Panc1 (cell line): ENCODE measurements around the gene NMRAL1. TPM values are rescaled to one million over a fixed set of nuclear protein-coding genes. Genes with fewer than 3 reads are reported as not detected.
A peak's percentile ranks its signal among the peaks of the same experiment; 100 is the strongest.

Experiments
- ATAC-seq: fragments of 200-7000 bp; cut with Tn5 transposase; 2 replicates; pipeline ENCODE4 v1.9.1; 2020; ENCODE audit warnings: mild to moderate bottlenecking, moderate library complexity
- BruUV-seq: library from RNA; stranded (reverse); fragments of 400-500 nt; replicated peaks from 2 replicates; lab custom pipeline; 2021; lab: Mats Ljungman, UMichigan
- CTCF ChIA-PET: fragments of 300-600 bp; sonication (Branson Sonifier 250); formaldehyde crosslinking; loops from one replicate; lab custom pipeline; 2022; ENCODE audit warnings: antibody characterized with exemption; lab: Charles Lee
- POLR2A ChIA-PET: fragments of 300-600 bp; sonication (Branson Sonifier 250); formaldehyde crosslinking; loops from one replicate; lab custom pipeline; 2022; ENCODE audit warnings: antibody characterized with exemption; lab: Charles Lee
- DNase-seq: peaks from one replicate; pipeline ENCODE4 v3.0.0-alpha.2; 2010; ENCODE audit warnings: low read depth, low spot score
- H3K27ac ChIP-seq: 2 replicates; pipeline ENCODE4 v1.5.1; 2011; ENCODE audit warnings: mild to moderate bottlenecking, low read length, inconsistent platforms
- H3K27me3 ChIP-seq: fragments of 200-500 bp; sonication (Bioruptor generic); 2 replicates; pipeline ENCODE4 v1.6.0; 2014; ENCODE audit warnings: low read length, inconsistent platforms; ENCODE audit not compliant: control insufficient read depth, insufficient read depth
- H3K36me3 ChIP-seq: fragments of 200-500 bp; sonication (Bioruptor generic); 2 replicates; pipeline ENCODE4 v1.5.1; 2014; ENCODE audit warnings: inconsistent platforms, mild to moderate bottlenecking, low read length, moderate library complexity; ENCODE audit not compliant: control insufficient read depth, insufficient read depth
- H3K4me1 ChIP-seq: 2 replicates; pipeline ENCODE4 v1.5.1; 2011; ENCODE audit warnings: inconsistent platforms, mild to moderate bottlenecking, low read length, moderate library complexity; ENCODE audit not compliant: control insufficient read depth, insufficient read depth
- H3K4me3 ChIP-seq, 2 experiments: 2 replicates each; pipeline ENCODE4 v1.5.1; 2011 to 2012; ENCODE audit warnings: low read depth in 2 of 2, low read length in 2 of 2, mild to moderate bottlenecking in 2 of 2, inconsistent platforms in 1 of 2, moderate library complexity in 1 of 2
- H3K9me3 ChIP-seq: fragments of 200-500 bp; sonication (Bioruptor generic); 2 replicates; pipeline ENCODE4 v1.5.1; 2014; ENCODE audit warnings: low read depth, mild to moderate bottlenecking, inconsistent platforms, low read length, moderate library complexity; ENCODE audit not compliant: control insufficient read depth, insufficient read depth
- POLR2AphosphoS5 ChIP-seq: IDR thresholded peaks from 2 replicates; pipeline ENCODE4 v1.6.1; 2012; ENCODE audit warnings: mild to moderate bottlenecking, low read depth, low read length, moderate library complexity
- SIN3A ChIP-seq: IDR thresholded peaks from 2 replicates; pipeline ENCODE4 v1.6.1; 2012; ENCODE audit warnings: low read depth, mild to moderate bottlenecking, low read length, moderate library complexity, borderline replicate concordance; ENCODE audit not compliant: insufficient read depth
- TCF7L2 ChIP-seq: IDR thresholded peaks from 2 replicates; pipeline ENCODE4 v1.6.1; 2011; ENCODE audit warnings: mild to moderate bottlenecking, low read depth, low read length, inconsistent platforms
- in situ Hi-C: cut with HindIII; loops from 2 replicates; pipeline ENCODE4 v1.10.0; 2016; ENCODE audit warnings: low sequenced_read_pairs, low pct_unique_long_range_greater_than_20kb
- intact Hi-C: fragments of 100-400 bp; cut with micrococcal nuclease; formaldehyde crosslinking; loops from one replicate; pipeline ENCODE4 v1.10.0; 2022; ENCODE audit not compliant: unreplicated experiment
- total RNA-seq: library from RNA; stranded (reverse); gene quantifications from one replicate; pipeline ENCODE4 v1.2.1, GENCODE V29; 2021; ENCODE audit not compliant: unreplicated experiment
- TF ChIP-seq, protein P1 (sequence below): fragments of 450-650 bp; IDR thresholded peaks from 2 replicates; pipeline ENCODE4 v1.5.1; 2017; ENCODE audit warnings: mild to moderate bottlenecking
- TF ChIP-seq, protein P2 (sequence below), 2 experiments: IDR thresholded peaks; 2 replicates each; pipeline ENCODE4 v1.6.1; 2011 to 2012; ENCODE audit warnings: low read depth in 2 of 2, control low read depth in 1 of 2, low read length in 1 of 2, mild to moderate bottlenecking in 1 of 2, moderate library complexity in 1 of 2; ENCODE audit not compliant: insufficient read depth in 1 of 2

NMRAL1 gene
- total RNA-seq, 1 experiment from 2014 or later, result 109 TPM

DNA sequence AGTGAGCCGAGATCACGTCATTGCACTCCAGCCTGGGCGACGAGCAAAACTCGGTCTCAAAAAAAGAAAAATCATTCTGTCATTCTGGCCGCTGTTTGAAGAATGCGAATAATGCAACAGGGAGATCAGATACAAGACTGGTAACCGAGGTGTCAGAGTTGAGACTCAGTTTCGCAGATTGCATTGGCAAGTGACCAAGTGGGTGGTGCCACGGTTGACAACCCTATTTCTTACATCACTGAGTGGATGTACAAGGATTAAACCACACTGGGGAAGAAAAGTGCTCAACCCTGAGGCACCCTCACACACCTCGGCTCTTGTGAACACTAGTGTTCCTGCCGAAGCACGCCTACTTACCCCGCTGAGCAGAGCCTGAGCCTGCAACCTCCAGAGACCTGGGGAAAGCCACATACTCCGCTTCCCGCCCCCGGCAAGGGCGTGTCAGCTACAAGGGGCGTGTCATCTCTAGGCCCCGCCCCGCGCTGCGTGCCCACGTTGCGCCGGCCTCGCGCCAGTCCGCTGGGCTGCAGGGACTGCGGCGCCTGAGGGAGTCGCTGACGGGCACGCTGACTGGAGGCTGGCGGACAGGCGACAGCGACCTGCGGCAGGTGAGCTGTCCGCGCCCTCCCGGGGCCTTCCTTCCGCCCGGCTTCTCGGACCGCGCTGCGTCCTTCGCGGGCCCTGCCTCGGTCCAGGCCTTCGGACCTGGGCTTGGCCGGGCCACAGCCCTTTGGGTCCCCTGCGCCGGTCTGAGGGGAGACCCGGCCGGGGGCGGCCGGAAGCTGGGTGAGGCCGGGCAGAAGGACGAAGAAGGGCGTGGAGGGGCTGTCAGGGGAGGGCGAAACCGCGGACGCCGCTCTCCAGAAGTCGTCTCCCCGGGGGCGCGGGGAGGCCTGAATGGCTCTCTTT lies 1.7 kb upstream of the NMRAL1 start, which contains the start of gene HMOX2:
Gene HMOX2, plus strand, starts transcription at position 519 of the 909 bp plus-strand sequence. CDS start 29,127 bp downstream, outside the sequence.
- BruUV-seq, result no TSS peak
- peak; percentile 85 for DNase-seq
- no peaks in the 10 kb centered on the region for H3K27me3 ChIP-seq
- in situ Hi-C loops (no loop called here), intact Hi-C loops (no loop called here)
- peak within 1 kb of the TSS; percentile 94 for H3K27ac ChIP-seq
- TF ChIP-seq, protein P1, sequence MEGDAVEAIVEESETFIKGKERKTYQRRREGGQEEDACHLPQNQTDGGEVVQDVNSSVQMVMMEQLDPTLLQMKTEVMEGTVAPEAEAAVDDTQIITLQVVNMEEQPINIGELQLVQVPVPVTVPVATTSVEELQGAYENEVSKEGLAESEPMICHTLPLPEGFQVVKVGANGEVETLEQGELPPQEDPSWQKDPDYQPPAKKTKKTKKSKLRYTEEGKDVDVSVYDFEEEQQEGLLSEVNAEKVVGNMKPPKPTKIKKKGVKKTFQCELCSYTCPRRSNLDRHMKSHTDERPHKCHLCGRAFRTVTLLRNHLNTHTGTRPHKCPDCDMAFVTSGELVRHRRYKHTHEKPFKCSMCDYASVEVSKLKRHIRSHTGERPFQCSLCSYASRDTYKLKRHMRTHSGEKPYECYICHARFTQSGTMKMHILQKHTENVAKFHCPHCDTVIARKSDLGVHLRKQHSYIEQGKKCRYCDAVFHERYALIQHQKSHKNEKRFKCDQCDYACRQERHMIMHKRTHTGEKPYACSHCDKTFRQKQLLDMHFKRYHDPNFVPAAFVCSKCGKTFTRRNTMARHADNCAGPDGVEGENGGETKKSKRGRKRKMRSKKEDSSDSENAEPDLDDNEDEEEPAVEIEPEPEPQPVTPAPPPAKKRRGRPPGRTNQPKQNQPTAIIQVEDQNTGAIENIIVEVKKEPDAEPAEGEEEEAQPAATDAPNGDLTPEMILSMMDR, result no peak; the same call in 1 of the 2 replicates
- TF ChIP-seq TCF7L2 (no peak; the same call in 1 of the 2 replicates), SIN3A (peak; percentile 88; the same call in 1 of the 2 replicates), POLR2AphosphoS5 (peak; percentile 83)
- TF ChIP-seq, protein P2, sequence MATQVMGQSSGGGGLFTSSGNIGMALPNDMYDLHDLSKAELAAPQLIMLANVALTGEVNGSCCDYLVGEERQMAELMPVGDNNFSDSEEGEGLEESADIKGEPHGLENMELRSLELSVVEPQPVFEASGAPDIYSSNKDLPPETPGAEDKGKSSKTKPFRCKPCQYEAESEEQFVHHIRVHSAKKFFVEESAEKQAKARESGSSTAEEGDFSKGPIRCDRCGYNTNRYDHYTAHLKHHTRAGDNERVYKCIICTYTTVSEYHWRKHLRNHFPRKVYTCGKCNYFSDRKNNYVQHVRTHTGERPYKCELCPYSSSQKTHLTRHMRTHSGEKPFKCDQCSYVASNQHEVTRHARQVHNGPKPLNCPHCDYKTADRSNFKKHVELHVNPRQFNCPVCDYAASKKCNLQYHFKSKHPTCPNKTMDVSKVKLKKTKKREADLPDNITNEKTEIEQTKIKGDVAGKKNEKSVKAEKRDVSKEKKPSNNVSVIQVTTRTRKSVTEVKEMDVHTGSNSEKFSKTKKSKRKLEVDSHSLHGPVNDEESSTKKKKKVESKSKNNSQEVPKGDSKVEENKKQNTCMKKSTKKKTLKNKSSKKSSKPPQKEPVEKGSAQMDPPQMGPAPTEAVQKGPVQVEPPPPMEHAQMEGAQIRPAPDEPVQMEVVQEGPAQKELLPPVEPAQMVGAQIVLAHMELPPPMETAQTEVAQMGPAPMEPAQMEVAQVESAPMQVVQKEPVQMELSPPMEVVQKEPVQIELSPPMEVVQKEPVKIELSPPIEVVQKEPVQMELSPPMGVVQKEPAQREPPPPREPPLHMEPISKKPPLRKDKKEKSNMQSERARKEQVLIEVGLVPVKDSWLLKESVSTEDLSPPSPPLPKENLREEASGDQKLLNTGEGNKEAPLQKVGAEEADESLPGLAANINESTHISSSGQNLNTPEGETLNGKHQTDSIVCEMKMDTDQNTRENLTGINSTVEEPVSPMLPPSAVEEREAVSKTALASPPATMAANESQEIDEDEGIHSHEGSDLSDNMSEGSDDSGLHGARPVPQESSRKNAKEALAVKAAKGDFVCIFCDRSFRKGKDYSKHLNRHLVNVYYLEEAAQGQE (IDR thresholded peaks at IDR 0.05; ENCODE audit: insufficient read depth in 1 of 2, low read depth in 2 of 2, low read length in 1 of 2), result peak in 1 of 2 experiments; percentile 41; a peak in 1 of 4 replicates
- no peaks in the 10 kb centered on the region; the same call in 1 of the 2 replicates for H3K36me3 ChIP-seq
- peak; percentile 92 for ATAC-seq
- no peaks in the 10 kb centered on the region for H3K9me3 ChIP-seq
- H3K4me1 ChIP-seq, result peaks cover 18% of the 10 kb centered on the region
- CTCF ChIA-PET, result no interaction called here
- POLR2A ChIA-PET, result interaction anchor here (0.6 kb wide), 2 partner anchors 94 to 203 kb away, joined by 4 to 5 read pairs; no protein-coding TSS in a partner anchor
- peak within 1 kb of the TSS; percentile 82 to 85 for H3K4me3 ChIP-seq

GRCh38 chr16:4472880-4473279 lies 1.5 kb downstream of the NMRAL1 start:
- ChIA-PET POLR2A (interaction anchor here (0.7 kb wide), 1 partner anchor 36 kb away, joined by 16 read pairs; no protein-coding TSS in a partner anchor), CTCF (no interaction called here)
- in situ Hi-C loops, result no loop called here
- intact Hi-C loops, result no loop called here
- Histone ChIP-seq H3K4me3 (no peak overlapping the region; a peak in 1 of 4 replicates), H3K9me3 (no peaks in the 10 kb centered on the region), H3K27ac (no peak overlapping the region), H3K36me3 (no peaks in the 10 kb centered on the region; the same call in 1 of the 2 replicates), H3K27me3 (no peaks in the 10 kb centered on the region), H3K4me1 (peaks cover 14% of the 10 kb centered on the region)
- TF ChIP-seq SIN3A (no peak), POLR2AphosphoS5 (no peak), TCF7L2 (no peak)
- TF ChIP-seq, protein P1, result no peak
- TF ChIP-seq, protein P2 (IDR thresholded peaks at IDR 0.05; ENCODE audit: insufficient read depth in 1 of 2, low read depth in 2 of 2, low read length in 1 of 2), result no peak
- no TSS peak for BruUV-seq
- ATAC-seq, result no peak
- no peak for DNase-seq
